Neuronal stem cell (in vitro differentiated cells): Measurements from ENCODE around the gene CIITA.
"Not testable (repeated sequence)": the region's sequence is repeated elsewhere in the genome, so short reads cannot be mapped to it uniquely, and the experiment has no call there.

Experiments
- DNase-seq: peaks from one replicate; pipeline ENCODE4 v3.0.0-alpha.2; 2013; ENCODE audit warnings: low spot score
- H2AFZ ChIP-seq: one replicate; pipeline ENCODE4 v1.6.1; 2013; ENCODE audit warnings: mild to moderate bottlenecking, low read length, inconsistent platforms
- H2AK5ac ChIP-seq: 2 replicates; pipeline ENCODE4 v1.6.1; 2013; ENCODE audit warnings: low read depth, mild to moderate bottlenecking, inconsistent platforms, low read length, moderate library complexity, mixed read lengths
- H2BK120ac ChIP-seq: 2 replicates; pipeline ENCODE4 v1.6.1; 2013; ENCODE audit warnings: low read depth, mild to moderate bottlenecking, inconsistent platforms, low read length, moderate library complexity, mixed read lengths
- H2BK12ac ChIP-seq: one replicate; pipeline ENCODE4 v1.6.1; 2013; ENCODE audit warnings: low read length, inconsistent platforms
- H2BK15ac ChIP-seq: 2 replicates; pipeline ENCODE4 v1.6.1; 2013; ENCODE audit warnings: mild to moderate bottlenecking, low read length, inconsistent platforms, mixed read lengths
- H2BK5ac ChIP-seq: one replicate; pipeline ENCODE4 v1.6.1; 2013; ENCODE audit warnings: inconsistent platforms, mild to moderate bottlenecking, low read length, moderate library complexity
- H3K14ac ChIP-seq: one replicate; pipeline ENCODE4 v1.6.1; 2013; ENCODE audit warnings: low read length, inconsistent platforms
- H3K18ac ChIP-seq: 2 replicates; pipeline ENCODE4 v1.6.1; 2013; ENCODE audit warnings: low read length, inconsistent platforms
- H3K23ac ChIP-seq: 2 replicates; pipeline ENCODE4 v1.6.1; 2013; ENCODE audit warnings: low read depth, mild to moderate bottlenecking, mixed read lengths, low read length, inconsistent platforms; ENCODE audit not compliant: poor library complexity
- H3K27ac ChIP-seq: replicated peaks from 3 replicates; pipeline ENCODE4 v1.5.1; 2013; ENCODE audit warnings: low read length, inconsistent platforms
- H3K27me3 ChIP-seq, 3 experiments: 2 replicates each; pipeline ENCODE4 v1.6.1; 2013; ENCODE audit warnings: low read length in 3 of 3, mild to moderate bottlenecking in 2 of 3, inconsistent platforms in 1 of 3, low read depth in 1 of 3, mixed read lengths in 1 of 3, moderate library complexity in 1 of 3; ENCODE audit not compliant: control insufficient read depth in 3 of 3, insufficient read depth in 3 of 3
- H3K36me3 ChIP-seq, 2 donors: replicated peaks in 1 of 2; 2 replicates each; pipeline ENCODE4 v1.6.1; 2013; ENCODE audit warnings: low read length in 2 of 2; ENCODE audit not compliant: control insufficient read depth in 2 of 2, insufficient read depth in 2 of 2
- H3K4ac ChIP-seq: 2 replicates; pipeline ENCODE4 v1.6.1; 2013; ENCODE audit warnings: inconsistent platforms, mild to moderate bottlenecking, low read length, moderate library complexity
- H3K4me1 ChIP-seq, 2 donors: 1 replicate in 1 of 2; 2 replicates in 1 of 2; pipeline ENCODE4 v1.6.1; 2013; ENCODE audit warnings: low read length in 2 of 2, low read depth in 1 of 2; ENCODE audit not compliant: control insufficient read depth in 2 of 2, insufficient read depth in 1 of 2
- H3K4me2 ChIP-seq: one replicate; pipeline ENCODE4 v1.6.1; 2013; ENCODE audit warnings: mild to moderate bottlenecking, low read length, inconsistent platforms; ENCODE audit not compliant: insufficient read depth, poor library complexity, severe bottlenecking
- H3K4me3 ChIP-seq, 2 donors: 2 replicates each; pipeline ENCODE4 v1.5.1; 2013; ENCODE audit warnings: low read length in 2 of 2, mild to moderate bottlenecking in 2 of 2, inconsistent platforms in 1 of 2, moderate library complexity in 1 of 2
- H3K79me1 ChIP-seq: one replicate; pipeline ENCODE4 v1.6.1; 2013; ENCODE audit warnings: low read depth, mild to moderate bottlenecking, inconsistent platforms, low read length, moderate library complexity
- H3K9ac ChIP-seq: one replicate; pipeline ENCODE4 v1.6.1; 2013; ENCODE audit warnings: mild to moderate bottlenecking, low read depth, low read length, inconsistent platforms; ENCODE audit not compliant: poor library complexity
- H3K9me3 ChIP-seq, 2 donors: replicated peaks in 1 of 2; 2 replicates each; pipeline versions ENCODE3 to v1.6.1; 2013; ENCODE audit warnings: low read length in 2 of 2, mild to moderate bottlenecking in 2 of 2, inconsistent platforms in 1 of 2, low read depth in 1 of 2, mixed read lengths in 1 of 2, moderate library complexity in 1 of 2; ENCODE audit not compliant: control insufficient read depth in 2 of 2, insufficient read depth in 1 of 2
- H4K8ac ChIP-seq: one replicate; pipeline ENCODE4 v1.6.1; 2013; ENCODE audit warnings: low read depth, mild to moderate bottlenecking, inconsistent platforms, low read length, moderate library complexity
- H4K91ac ChIP-seq: one replicate; pipeline ENCODE4 v1.6.1; 2013; ENCODE audit warnings: low read length, low read depth, mild to moderate bottlenecking, inconsistent platforms; ENCODE audit not compliant: poor library complexity
- WGBS, 2 donors: extraction: QIAGEN DNeasy Blood & Tissue Kit; methylation state at CpG; one replicate each; pipeline ENCODE4 v1.1.7; 2013; ENCODE audit warnings: missing lambda C conversion rate in 2 of 2, mixed read lengths in 1 of 2; ENCODE audit not compliant: insufficient read length in 2 of 2, insufficient replicate concordance in 1 of 2; ENCODE audit errors: extremely low coverage in 2 of 2; 5-methylcytosine and 5-hydroxymethylcytosine counted together

Gene CIITA

DNA sequence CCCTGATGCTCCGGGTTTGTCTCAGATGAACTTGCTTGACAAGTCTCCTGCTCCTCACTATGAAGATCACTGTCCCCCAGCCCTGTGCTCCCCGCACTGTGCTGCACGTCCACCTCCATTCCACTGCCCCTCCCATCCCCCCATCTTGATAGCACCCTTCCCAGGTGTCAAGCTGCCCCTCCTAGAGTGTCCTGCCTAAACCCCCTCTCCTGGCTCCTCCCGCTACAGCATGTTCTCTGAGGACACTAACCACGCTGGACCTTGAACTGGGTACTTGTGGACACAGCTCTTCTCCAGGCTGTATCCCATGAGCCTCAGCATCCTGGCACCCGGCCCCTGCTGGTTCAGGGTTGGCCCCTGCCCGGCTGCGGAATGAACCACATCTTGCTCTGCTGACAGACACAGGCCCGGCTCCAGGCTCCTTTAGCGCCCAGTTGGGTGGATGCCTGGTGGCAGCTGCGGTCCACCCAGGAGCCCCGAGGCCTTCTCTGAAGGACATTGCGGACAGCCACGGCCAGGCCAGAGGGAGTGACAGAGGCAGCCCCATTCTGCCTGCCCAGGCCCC, 46.7 kb downstream of the CIITA start:
- H3K4me2 ChIP-seq, result no peak overlapping the region
- H4K91ac ChIP-seq, result no peak overlapping the region
- no peak overlapping the region for H3K9ac ChIP-seq
- peak overlapping the region; percentile 19 for H3K18ac ChIP-seq
- no peaks in the 10 kb centered on the region for H3K79me1 ChIP-seq
- H4K8ac ChIP-seq, result no peak overlapping the region
- no peak overlapping the region for H3K27ac ChIP-seq
- H3K4me3 ChIP-seq, result no peak overlapping the region
- peaks cover 10 to 32% of the 10 kb centered on the region in 2 donors for H3K36me3 ChIP-seq
- no peak overlapping the region for H2BK120ac ChIP-seq
- peaks cover 0 to 2% (median 0%) of the 10 kb centered on the region in 3 experiments for H3K27me3 ChIP-seq
- H3K9me3 ChIP-seq, result peaks cover 0 to 2% of the 10 kb centered on the region in 2 donors
- H2BK5ac ChIP-seq, result no peak overlapping the region
- H3K4ac ChIP-seq, result no peak overlapping the region
- no peak overlapping the region for H3K14ac ChIP-seq
- no peak overlapping the region for H2BK15ac ChIP-seq
- no peak for DNase-seq
- H3K4me1 ChIP-seq, result no peaks in the 10 kb centered on the region
- no CpG with 5 or more reads among the region's 14 CpGs for WGBS, 2 donors
- no peak overlapping the region for H2BK12ac ChIP-seq
- H2AFZ ChIP-seq, result no peak overlapping the region
- no peak overlapping the region for H3K23ac ChIP-seq
- no peak overlapping the region for H2AK5ac ChIP-seq

DNA sequence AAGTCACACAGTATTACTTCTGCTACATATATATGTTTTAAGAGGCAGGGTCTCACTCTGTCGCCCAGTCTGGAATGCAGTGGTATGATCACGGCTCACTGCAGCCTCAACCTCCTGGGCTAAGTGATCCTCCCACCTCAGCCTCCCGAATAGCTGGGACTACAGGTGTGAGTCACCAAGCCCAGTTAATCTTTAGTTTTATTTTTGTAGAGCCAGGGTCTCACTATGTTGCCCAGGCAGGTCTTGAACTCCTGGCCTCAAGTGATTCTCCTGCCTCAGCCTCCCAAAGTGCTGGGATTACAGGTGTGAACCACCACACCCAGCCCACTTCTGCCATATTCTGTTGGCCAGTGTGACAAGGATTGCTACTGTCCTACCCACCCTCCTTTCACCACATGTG, 48.3 kb downstream of the CIITA start:
- peaks cover 10 to 43% of the 10 kb centered on the region in 2 donors for H3K36me3 ChIP-seq
- H2BK5ac ChIP-seq, H3K79me1 ChIP-seq, H4K8ac ChIP-seq, H2AFZ ChIP-seq, H2BK15ac ChIP-seq, H3K4ac ChIP-seq, H2BK120ac ChIP-seq, H3K14ac ChIP-seq, H3K9me3 ChIP-seq, H3K27me3 ChIP-seq, H3K27ac ChIP-seq, H3K9ac ChIP-seq, H3K4me2 ChIP-seq, DNase-seq, H2AK5ac ChIP-seq, H4K91ac ChIP-seq, H3K18ac ChIP-seq, H2BK12ac ChIP-seq, H3K4me1 ChIP-seq, H3K23ac ChIP-seq, H3K4me3 ChIP-seq: not testable (repeated sequence)
- no CpG with 5 or more reads among the region's 3 CpGs for WGBS, 2 donors

DNA sequence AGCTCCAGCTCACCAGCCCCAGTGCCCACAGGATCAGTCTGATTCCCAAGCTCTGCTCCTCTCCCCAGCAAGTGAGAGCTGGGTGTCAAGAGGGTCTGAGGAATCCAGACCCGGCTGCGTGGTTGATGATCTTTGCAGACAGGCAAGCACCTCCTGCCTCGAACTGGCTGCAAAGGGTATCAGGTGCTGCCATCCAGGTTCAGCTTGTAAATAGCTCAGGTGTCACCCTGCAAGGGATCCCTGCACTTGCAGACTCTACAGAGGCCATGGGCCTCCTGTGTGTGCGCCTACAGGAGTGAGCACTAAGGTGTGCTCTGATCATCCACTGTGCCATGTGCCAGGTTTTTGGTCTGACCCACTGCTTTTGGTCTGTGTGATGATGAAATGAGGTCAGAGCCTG, 49.1 kb downstream of the CIITA start:
- peaks cover 0 to 2% (median 0%) of the 10 kb centered on the region in 3 experiments for H3K27me3 ChIP-seq
- H3K27ac ChIP-seq, result no peak overlapping the region
- no peak overlapping the region for H2AK5ac ChIP-seq
- no peak overlapping the region for H4K91ac ChIP-seq
- no peak overlapping the region for H2BK15ac ChIP-seq
- no peaks in the 10 kb centered on the region for H3K4me1 ChIP-seq
- no peak overlapping the region for H3K23ac ChIP-seq
- no peak overlapping the region for H3K4me2 ChIP-seq
- no peaks in the 10 kb centered on the region for H3K79me1 ChIP-seq
- H2BK12ac ChIP-seq, result no peak overlapping the region
- H2BK120ac ChIP-seq, result no peak overlapping the region
- H3K14ac ChIP-seq, result no peak overlapping the region
- peaks cover 10 to 43% of the 10 kb centered on the region in 2 donors for H3K36me3 ChIP-seq
- no peak overlapping the region for H4K8ac ChIP-seq
- H3K18ac ChIP-seq, result no peak overlapping the region
- H3K4ac ChIP-seq, result no peak overlapping the region
- peaks cover 0 to 2% of the 10 kb centered on the region in 2 donors for H3K9me3 ChIP-seq
- DNase-seq, result no peak
- H3K9ac ChIP-seq, result no peak overlapping the region
- H2BK5ac ChIP-seq, result no peak overlapping the region
- H2AFZ ChIP-seq, result no peak overlapping the region
- H3K4me3 ChIP-seq, result no peak overlapping the region
- WGBS, 2 donors, result no CpG with 5 or more reads among the region's 4 CpGs

DNA sequence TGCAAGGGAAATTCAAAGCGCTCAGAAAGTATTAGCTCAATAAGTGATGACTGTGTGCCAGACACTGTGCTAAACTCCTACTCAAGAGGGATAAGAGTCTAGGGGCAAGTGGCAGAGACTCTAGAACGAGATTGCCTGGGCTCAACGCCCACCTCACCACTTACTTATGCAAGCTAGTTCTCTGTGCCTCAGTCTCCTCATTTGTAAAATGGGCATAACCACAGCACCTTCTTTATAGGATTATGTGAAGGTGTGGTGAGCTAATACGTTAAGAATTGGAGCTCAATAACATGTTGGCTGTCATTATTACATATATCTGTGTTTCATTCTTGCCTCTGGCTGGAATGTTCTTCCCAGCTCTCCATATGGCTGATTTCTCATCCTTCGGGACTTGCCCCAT, 49.9 kb downstream of the CIITA start:
- Histone ChIP-seq H4K8ac (no peak overlapping the region), H3K4me3 (no peak overlapping the region), H3K27me3 (peaks cover 0 to 2% (median 0%) of the 10 kb centered on the region in 3 experiments), H3K36me3 (peaks cover 10 to 46% of the 10 kb centered on the region in 2 donors), H2BK120ac (no peak overlapping the region), H2BK12ac (no peak overlapping the region), H3K4ac (no peak overlapping the region), H3K4me2 (no peak overlapping the region), H3K9ac (no peak overlapping the region), H2AK5ac (no peak overlapping the region), H3K9me3 (peaks cover 0 to 2% of the 10 kb centered on the region in 2 donors), H3K23ac (no peak overlapping the region), H4K91ac (no peak overlapping the region), H2BK15ac (no peak overlapping the region), H2AFZ (no peak overlapping the region), H3K4me1 (no peaks in the 10 kb centered on the region), H3K18ac (no peak overlapping the region), H3K14ac (no peak overlapping the region), H3K79me1 (no peaks in the 10 kb centered on the region), H2BK5ac (no peak overlapping the region), H3K27ac (no peak overlapping the region)
- DNase-seq, result no peak
- no CpG with 5 or more reads among the region's 5 CpGs for WGBS, 2 donors
